ENCODE data around the gene PROM2.

Gene PROM2

DNA sequence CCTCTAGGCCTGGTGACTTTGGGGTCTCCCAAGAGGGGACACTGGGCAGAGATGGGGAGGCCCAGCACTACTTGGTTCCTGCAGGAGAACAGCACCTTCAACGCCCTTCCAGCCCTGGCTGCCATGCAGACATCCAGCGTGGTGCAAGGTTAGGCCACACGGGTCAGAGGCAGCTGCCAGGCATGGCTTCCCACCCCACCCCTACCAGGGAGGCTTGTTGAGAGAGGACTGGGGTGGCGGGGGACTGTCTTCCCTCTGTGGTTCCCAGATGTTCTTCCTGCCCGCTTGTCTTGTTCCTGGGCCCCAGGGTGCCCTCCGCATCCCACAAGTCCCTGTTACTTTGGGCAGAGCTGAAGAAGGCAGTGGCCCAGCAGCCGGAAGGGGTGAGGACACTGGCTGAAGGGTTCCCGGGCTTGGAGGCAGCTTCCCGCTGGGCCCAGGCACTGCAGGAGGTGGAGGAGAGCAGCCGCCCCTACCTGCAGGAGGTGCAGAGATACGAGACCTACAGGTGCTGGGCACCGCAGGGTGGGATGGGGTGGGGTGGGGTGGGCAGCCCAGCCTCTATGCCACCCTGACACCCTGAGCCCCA lies 4.5 kb downstream of the PROM2 start:
- H3K27me3 ChIP-seq (ENCODE audit: insufficient read depth, low read length): no peaks in the 10 kb centered on the region
- no peak overlapping the region for H3K4me2 ChIP-seq (ENCODE audit: low read length)
- no peak overlapping the region for H2BK12ac ChIP-seq (ENCODE audit: low read length)
- H3K4ac ChIP-seq (ENCODE audit: low read depth, low read length): no peak overlapping the region
- H3K18ac ChIP-seq (ENCODE audit: low read length): no peak overlapping the region
- H3K79me2 ChIP-seq (ENCODE audit: control insufficient read depth, insufficient read depth, low read length, poor library complexity): peaks cover 7% of the 10 kb centered on the region
- no peaks in the 10 kb centered on the region for H3K36me3 ChIP-seq (ENCODE audit: control insufficient read depth in 1 of 2, insufficient read depth in 2 of 2, low read length in 2 of 2)
- H3K9me3 ChIP-seq (ENCODE audit: insufficient read depth, low read depth, low read length): peaks cover 2% of the 10 kb centered on the region
- H3K23ac ChIP-seq (ENCODE audit: low read length): no peak overlapping the region
- H4K8ac ChIP-seq (ENCODE audit: low read depth, low read length): no peak overlapping the region
- no peak for DNase-seq
- no peak overlapping the region for H2BK120ac ChIP-seq (ENCODE audit: insufficient read depth, low read length, poor library complexity)
- no peak overlapping the region for H4K91ac ChIP-seq (ENCODE audit: low read depth, low read length)
- no peak overlapping the region for H3K27ac ChIP-seq (ENCODE audit: low read depth, low read length)
- H4K12ac ChIP-seq (ENCODE audit: low read depth, low read length): no peak overlapping the region
- no CpG with 5 or more reads among the region's 12 CpGs for WGBS (ENCODE audit: extremely low coverage, insufficient coverage, insufficient read length)
- H2AFZ ChIP-seq (ENCODE audit: insufficient read depth, low read length, poor library complexity): no peak overlapping the region
- H3K9ac ChIP-seq (ENCODE audit: low read length): no peak overlapping the region
- no peak overlapping the region for H2BK5ac ChIP-seq (ENCODE audit: low read depth, low read length, poor library complexity)
- H3K14ac ChIP-seq (ENCODE audit: low read length): no peak overlapping the region
- no peak overlapping the region for H3K4me3 ChIP-seq (ENCODE audit: low read depth, low read length)
- peaks cover 14% of the 10 kb centered on the region for H3K79me1 ChIP-seq (ENCODE audit: low read length)
- no peak overlapping the region for H2AK5ac ChIP-seq (ENCODE audit: low read length)
- H3K4me1 ChIP-seq (ENCODE audit: control insufficient read depth in 1 of 2, insufficient read depth in 2 of 2, low read length in 2 of 2): peaks cover 31 to 33% of the 10 kb centered on the region in 2 experiments

DNA sequence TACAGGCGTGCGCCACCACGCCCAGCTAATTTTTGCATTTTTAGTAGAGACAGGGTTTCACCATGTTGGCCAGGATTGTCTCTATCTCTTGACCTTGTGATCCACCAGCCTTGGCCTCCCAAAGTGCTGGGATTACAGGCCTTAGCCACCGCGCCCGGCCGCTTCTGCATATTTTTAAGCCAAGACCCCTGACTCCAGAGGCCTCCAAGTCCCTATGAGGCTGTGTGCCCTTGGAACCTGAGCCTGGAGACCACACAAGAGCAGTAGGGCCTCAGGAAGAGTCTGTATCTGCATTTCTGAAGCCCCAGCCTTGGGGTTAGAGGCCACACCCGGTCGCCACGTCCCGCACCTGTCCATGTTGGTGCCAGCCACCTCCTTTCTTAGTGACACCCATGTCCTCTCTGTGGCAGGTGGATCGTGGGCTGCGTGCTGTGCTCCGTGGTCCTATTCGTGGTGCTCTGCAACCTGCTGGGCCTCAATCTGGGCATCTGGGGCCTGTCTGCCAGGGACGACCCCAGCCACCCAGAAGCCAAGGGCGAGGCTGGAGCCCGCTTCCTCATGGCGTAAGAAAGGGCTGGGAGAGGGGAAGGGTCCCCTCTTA lies 5.3 kb downstream of the PROM2 start:
- H3K9ac ChIP-seq (ENCODE audit: low read length): no peak overlapping the region
- no CpG with 5 or more reads among the region's 19 CpGs for WGBS (ENCODE audit: extremely low coverage, insufficient coverage, insufficient read length)

DNA sequence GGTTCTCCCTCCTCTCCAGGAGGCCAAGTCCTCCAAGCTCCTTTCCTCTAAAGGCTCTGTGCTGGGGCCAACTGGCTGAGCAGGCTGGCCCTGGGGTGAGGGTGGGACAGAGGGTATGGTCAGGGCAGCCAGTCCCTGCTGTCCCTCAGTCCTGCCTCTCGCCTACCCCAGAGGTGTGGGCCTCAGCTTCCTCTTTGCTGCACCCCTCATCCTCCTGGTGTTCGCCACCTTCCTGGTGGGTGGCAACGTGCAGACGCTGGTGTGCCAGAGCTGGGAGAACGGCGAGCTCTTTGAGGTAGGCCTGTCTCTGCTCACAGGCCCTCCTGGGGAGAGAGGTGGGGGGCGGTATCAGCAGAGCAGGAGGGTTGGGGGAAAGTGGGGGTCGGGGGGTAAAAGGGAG lies 6.8 kb downstream of the PROM2 start:
- no peak overlapping the region for H2BK120ac ChIP-seq (ENCODE audit: insufficient read depth, low read length, poor library complexity)
- no CpG with 5 or more reads among the region's 8 CpGs for WGBS (ENCODE audit: extremely low coverage, insufficient coverage, insufficient read length)
- no peaks in the 10 kb centered on the region for H3K27me3 ChIP-seq (ENCODE audit: insufficient read depth, low read length)
- H3K79me2 ChIP-seq (ENCODE audit: control insufficient read depth, insufficient read depth, low read length, poor library complexity): no peaks in the 10 kb centered on the region
- no peak overlapping the region for H3K4me2 ChIP-seq (ENCODE audit: low read length)
- no peak overlapping the region for H3K4ac ChIP-seq (ENCODE audit: low read depth, low read length)
- no peak overlapping the region for H2BK12ac ChIP-seq (ENCODE audit: low read length)
- no peak overlapping the region for H2AK5ac ChIP-seq (ENCODE audit: low read length)
- H4K12ac ChIP-seq (ENCODE audit: low read depth, low read length): no peak overlapping the region
- no peak overlapping the region for H3K4me3 ChIP-seq (ENCODE audit: low read depth, low read length)
- H3K79me1 ChIP-seq (ENCODE audit: low read length): no peaks in the 10 kb centered on the region
- H3K4me1 ChIP-seq (ENCODE audit: control insufficient read depth in 1 of 2, insufficient read depth in 2 of 2, low read length in 2 of 2): peaks cover 11 to 12% of the 10 kb centered on the region in 2 experiments
- no peak overlapping the region for H4K8ac ChIP-seq (ENCODE audit: low read depth, low read length)
- no peak overlapping the region for H3K23ac ChIP-seq (ENCODE audit: low read length)
- no peak overlapping the region for H4K91ac ChIP-seq (ENCODE audit: low read depth, low read length)
- H3K27ac ChIP-seq (ENCODE audit: low read depth, low read length): no peak overlapping the region
- H3K9me3 ChIP-seq (ENCODE audit: insufficient read depth, low read depth, low read length): peaks cover 2% of the 10 kb centered on the region
- H3K18ac ChIP-seq (ENCODE audit: low read length): no peak overlapping the region
- no peak overlapping the region for H2AFZ ChIP-seq (ENCODE audit: insufficient read depth, low read length, poor library complexity)
- H3K14ac ChIP-seq (ENCODE audit: low read length): no peak overlapping the region
- H3K36me3 ChIP-seq (ENCODE audit: control insufficient read depth in 1 of 2, insufficient read depth in 2 of 2, low read length in 2 of 2): no peaks in the 10 kb centered on the region
- no peak overlapping the region for H3K9ac ChIP-seq (ENCODE audit: low read length)
- no peak overlapping the region for H2BK5ac ChIP-seq (ENCODE audit: low read depth, low read length, poor library complexity)
- DNase-seq: no peak

More for the DNA sequence above, 5.3 kb downstream of the PROM2 start:
- Histone ChIP-seq H3K27ac (ENCODE audit: low read depth, low read length) (no peak overlapping the region), H3K27me3 (ENCODE audit: insufficient read depth, low read length) (no peaks in the 10 kb centered on the region), H3K14ac (ENCODE audit: low read length) (no peak overlapping the region), H3K79me1 (ENCODE audit: low read length) (peaks cover 9% of the 10 kb centered on the region), H4K8ac (ENCODE audit: low read depth, low read length) (no peak overlapping the region), H3K36me3 (ENCODE audit: control insufficient read depth in 1 of 2, insufficient read depth in 2 of 2, low read length in 2 of 2) (no peaks in the 10 kb centered on the region), H2BK5ac (ENCODE audit: low read depth, low read length, poor library complexity) (no peak overlapping the region), H3K79me2 (ENCODE audit: control insufficient read depth, insufficient read depth, low read length, poor library complexity) (peaks cover 2% of the 10 kb centered on the region), H3K4me1 (ENCODE audit: control insufficient read depth in 1 of 2, insufficient read depth in 2 of 2, low read length in 2 of 2) (peaks cover 25 to 26% of the 10 kb centered on the region in 2 experiments), H4K91ac (ENCODE audit: low read depth, low read length) (no peak overlapping the region), H3K9me3 (ENCODE audit: insufficient read depth, low read depth, low read length) (peaks cover 2% of the 10 kb centered on the region), H2BK120ac (ENCODE audit: insufficient read depth, low read length, poor library complexity) (no peak overlapping the region), H3K23ac (ENCODE audit: low read length) (no peak overlapping the region), H2AFZ (ENCODE audit: insufficient read depth, low read length, poor library complexity) (no peak overlapping the region), H2BK12ac (ENCODE audit: low read length) (no peak overlapping the region), H3K4me2 (ENCODE audit: low read length) (no peak overlapping the region), H3K4me3 (ENCODE audit: low read depth, low read length) (no peak overlapping the region), H4K12ac (ENCODE audit: low read depth, low read length) (no peak overlapping the region), H3K4ac (ENCODE audit: low read depth, low read length) (no peak overlapping the region), H3K18ac (ENCODE audit: low read length) (no peak overlapping the region), H2AK5ac (ENCODE audit: low read length) (no peak overlapping the region)
- DNase-seq: no peak

DNA sequence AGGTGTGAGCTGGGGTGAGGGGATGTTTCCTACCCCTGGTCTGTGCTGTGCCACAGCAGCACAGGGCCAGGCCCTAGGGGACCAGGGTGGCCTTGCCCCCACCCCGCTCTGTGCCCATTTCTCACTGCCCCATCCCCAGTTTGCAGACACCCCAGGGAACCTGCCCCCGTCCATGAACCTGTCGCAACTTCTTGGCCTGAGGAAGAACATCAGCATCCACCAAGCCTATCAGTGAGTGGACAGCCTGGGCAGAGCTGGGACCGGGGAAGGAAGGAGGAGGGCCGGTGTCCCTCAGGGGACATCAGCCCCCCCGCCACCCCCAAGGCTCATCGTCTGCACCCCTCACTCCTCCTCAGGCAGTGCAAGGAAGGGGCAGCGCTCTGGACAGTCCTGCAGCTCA lies 7.5 kb downstream of the PROM2 start:
- no peak overlapping the region for H2AFZ ChIP-seq (ENCODE audit: insufficient read depth, low read length, poor library complexity)
- no peak overlapping the region for H3K14ac ChIP-seq (ENCODE audit: low read length)
- no CpG with 5 or more reads among the region's 8 CpGs for WGBS (ENCODE audit: extremely low coverage, insufficient coverage, insufficient read length)
- H3K27me3 ChIP-seq (ENCODE audit: insufficient read depth, low read length): no peaks in the 10 kb centered on the region
- H3K9ac ChIP-seq (ENCODE audit: low read length): no peak overlapping the region
- no peaks in the 10 kb centered on the region for H3K79me1 ChIP-seq (ENCODE audit: low read length)
- H2BK120ac ChIP-seq (ENCODE audit: insufficient read depth, low read length, poor library complexity): no peak overlapping the region
- H3K4me3 ChIP-seq (ENCODE audit: low read depth, low read length): no peak overlapping the region
- H3K4me1 ChIP-seq (ENCODE audit: control insufficient read depth in 1 of 2, insufficient read depth in 2 of 2, low read length in 2 of 2): peaks cover 11 to 12% of the 10 kb centered on the region in 2 experiments
- H2BK5ac ChIP-seq (ENCODE audit: low read depth, low read length, poor library complexity): no peak overlapping the region
- no peak overlapping the region for H4K91ac ChIP-seq (ENCODE audit: low read depth, low read length)
- H2AK5ac ChIP-seq (ENCODE audit: low read length): no peak overlapping the region
- H3K36me3 ChIP-seq (ENCODE audit: control insufficient read depth in 1 of 2, insufficient read depth in 2 of 2, low read length in 2 of 2): no peaks in the 10 kb centered on the region
- H2BK12ac ChIP-seq (ENCODE audit: low read length): no peak overlapping the region
- no peak for DNase-seq
- peaks cover 2% of the 10 kb centered on the region for H3K9me3 ChIP-seq (ENCODE audit: insufficient read depth, low read depth, low read length)
- no peak overlapping the region for H3K23ac ChIP-seq (ENCODE audit: low read length)
- H3K4me2 ChIP-seq (ENCODE audit: low read length): no peak overlapping the region
- H3K4ac ChIP-seq (ENCODE audit: low read depth, low read length): no peak overlapping the region
- H3K79me2 ChIP-seq (ENCODE audit: control insufficient read depth, insufficient read depth, low read length, poor library complexity): no peaks in the 10 kb centered on the region
- no peak overlapping the region for H3K18ac ChIP-seq (ENCODE audit: low read length)
- H4K12ac ChIP-seq (ENCODE audit: low read depth, low read length): no peak overlapping the region
- no peak overlapping the region for H4K8ac ChIP-seq (ENCODE audit: low read depth, low read length)
- no peak overlapping the region for H3K27ac ChIP-seq (ENCODE audit: low read depth, low read length)

Measured in trophoblast cell (in vitro differentiated cells and primary cell).